HG03460 (cell line): ENCODE measurements around the gene RAB11A.

Experiments
- ATAC-seq: cut with Tn5 transposase; IDR thresholded peaks from one replicate; pipeline ENCODE4 v1.9.1; 2021; ENCODE audit not compliant: unreplicated experiment

Gene RAB11A

GRCh38 chr15:65883571-65883970 is 14.3 kb downstream of the RAB11A start:
- no peak for ATAC-seq

- ATAC-seq: no peak
Measured at GRCh38 chr15:65884511-65884910, 15.2 kb downstream of the RAB11A start.

DNA sequence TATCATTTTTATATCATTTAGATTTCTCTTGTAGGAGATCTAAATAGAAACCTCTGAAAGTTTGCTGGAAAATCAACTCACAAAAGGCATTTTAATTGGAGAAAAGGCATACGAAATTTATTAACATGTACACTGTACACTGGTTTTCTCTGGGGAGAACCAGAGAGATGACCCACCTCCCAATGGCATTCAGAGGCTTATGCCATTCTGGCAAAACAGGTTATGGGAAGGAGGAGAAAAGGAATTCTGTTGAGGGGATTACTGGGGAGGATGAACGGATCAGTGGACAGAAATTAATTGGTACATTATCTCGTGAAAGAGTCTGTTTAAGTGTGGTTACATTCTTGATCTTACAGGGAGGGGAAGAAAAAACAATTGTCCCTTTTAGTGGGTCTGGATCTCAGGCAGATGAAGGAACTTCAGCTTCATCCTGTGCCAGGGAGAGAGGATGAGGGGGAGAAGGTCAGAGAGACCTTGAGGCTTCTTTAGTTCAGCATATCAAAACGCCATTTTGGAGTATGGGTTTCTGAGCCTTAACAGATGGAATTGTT is 16.5 kb downstream of the RAB11A start:
- ATAC-seq: no peak

DNA sequence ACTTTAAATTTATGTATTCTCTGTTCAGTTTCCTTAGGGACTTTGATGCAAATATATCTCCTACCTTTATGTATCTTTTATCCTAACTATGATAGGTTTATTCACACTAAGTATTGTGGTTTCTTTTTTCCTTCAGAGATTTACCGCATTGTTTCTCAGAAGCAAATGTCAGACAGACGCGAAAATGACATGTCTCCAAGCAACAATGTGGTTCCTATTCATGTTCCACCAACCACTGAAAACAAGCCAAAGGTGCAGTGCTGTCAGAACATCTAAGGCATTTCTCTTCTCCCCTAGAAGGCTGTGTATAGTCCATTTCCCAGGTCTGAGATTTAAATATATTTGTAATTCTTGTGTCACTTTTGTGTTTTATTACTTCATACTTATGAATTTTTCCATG is 18.3 kb downstream of the RAB11A start:
- no peak for ATAC-seq

DNA sequence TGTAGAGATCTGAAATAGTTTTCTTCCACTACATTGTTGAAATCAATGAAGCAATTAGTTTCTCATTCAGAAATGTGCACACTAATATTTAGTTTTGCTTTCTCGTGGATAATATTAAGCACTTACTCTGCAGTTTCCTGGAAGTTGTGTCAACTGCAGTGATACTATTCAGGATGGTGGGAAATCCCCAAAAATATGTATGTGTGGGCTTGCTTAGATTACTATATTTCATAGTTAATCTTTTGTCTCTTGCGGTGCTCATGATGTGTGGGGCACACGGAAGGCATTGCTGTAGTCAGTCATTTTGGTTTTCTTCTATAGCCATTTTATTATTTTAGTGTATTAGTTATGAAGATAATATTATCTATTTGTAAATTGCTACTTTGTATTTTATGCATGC is 19.7 kb downstream of the RAB11A start:
- ATAC-seq: no peak

DNA sequence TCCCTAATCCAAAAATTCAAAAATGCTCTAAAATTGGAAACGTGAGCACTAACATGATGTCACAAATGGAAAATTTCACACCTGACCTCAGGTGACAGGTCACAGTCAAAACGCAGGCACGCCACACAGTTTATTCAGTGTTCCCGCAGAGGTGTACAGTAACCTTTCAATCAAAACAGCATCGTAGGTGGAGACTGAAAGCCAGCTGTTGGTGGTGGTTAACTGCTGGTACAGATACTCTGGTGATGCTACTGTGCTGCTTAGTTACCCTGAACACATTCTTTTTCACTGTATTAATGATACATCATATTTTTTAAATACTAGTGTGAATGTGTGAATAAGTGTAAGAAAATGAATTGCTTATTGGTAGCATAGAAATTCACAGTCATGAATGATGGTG is 23.8 kb downstream of the RAB11A start:
- no peak for ATAC-seq

DNA sequence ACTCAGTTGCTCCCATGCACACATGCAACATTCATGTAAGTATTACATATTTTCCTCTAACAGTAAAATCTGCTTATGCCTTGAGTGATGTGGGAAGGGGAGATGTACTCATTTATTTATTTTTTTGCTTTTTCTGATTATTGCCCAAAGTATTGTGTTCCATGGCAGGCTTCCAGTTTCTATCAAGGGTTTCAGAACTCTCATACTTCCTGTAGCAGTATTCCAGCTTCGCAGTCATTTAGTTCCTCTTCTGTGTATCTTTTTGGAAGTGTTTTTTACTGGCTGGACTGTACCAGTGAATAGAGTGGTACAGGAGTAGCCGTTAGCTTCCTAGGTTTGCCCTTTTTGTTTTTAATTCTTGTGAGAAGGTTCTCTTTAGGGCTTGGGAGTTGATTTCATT is 26.9 kb downstream of the RAB11A start:
- no peak for ATAC-seq

GRCh38 chr15:65900488-65900887 is 31.2 kb downstream of the RAB11A start:
- no peak for ATAC-seq

- ATAC-seq: no peak
Measured at GRCh38 chr15:65901336-65901735, 32.0 kb downstream of the RAB11A start.

DNA sequence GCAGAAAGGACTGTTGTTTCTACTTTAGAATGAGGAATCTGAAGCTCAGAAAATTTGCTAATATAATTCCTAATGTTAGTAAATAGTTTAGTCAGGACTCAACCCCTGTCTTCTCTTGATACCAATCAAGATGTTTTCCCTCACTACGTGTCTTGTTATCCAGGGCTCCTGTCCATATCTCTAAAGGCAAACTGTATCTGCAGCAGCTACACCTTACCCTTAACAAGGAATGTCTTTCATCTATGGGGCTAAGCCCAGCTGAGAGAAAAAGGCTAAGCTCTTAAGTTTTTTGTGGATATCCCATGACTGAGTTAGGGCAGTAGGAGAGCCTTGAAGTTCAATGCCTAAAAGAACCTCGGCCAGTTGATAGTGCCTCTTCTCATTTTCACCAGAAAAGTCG is 32.5 kb downstream of the RAB11A start:
- ATAC-seq: no peak

- ATAC-seq: peak; percentile 89
Measured at GRCh38 chr15:65902373-65902772, 33.1 kb downstream of the RAB11A start.

DNA sequence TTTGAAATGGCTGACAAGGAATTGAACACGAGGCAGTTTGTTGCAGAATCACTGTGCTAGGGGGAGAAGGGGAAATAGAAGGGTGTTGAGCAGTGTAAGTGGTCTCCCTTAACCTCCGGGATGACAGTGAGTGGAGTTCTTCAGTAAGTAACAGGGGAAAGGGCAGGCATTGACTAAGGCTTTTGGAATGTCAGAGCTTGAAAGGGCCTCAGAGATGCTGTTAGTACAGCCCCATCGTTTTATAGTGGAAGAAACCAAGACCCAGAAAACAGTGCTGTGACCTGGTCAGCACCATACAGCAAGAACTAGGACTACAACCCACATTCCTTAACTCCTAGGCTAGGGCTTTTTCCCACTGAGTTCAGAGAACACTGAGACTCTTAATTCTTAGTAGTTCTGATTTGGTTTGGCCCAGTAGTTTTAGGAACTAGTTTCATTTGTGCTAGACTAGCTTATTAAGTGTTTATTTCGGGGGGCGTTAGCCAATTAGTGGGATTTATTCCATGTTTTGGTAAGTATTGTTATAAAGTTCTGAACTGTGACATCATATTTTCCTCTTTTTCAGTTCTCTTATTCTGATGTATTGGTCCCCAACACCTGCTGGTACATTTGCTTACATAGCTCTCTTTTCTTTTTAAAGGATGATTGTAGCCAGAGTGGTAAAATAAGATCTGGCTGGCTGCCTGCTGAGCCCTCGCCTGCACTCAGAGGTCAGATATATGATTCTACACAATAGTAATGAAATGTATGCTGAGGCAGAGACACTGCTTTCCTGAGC is 34.2 kb downstream of the RAB11A start:
- ATAC-seq: no peak

GRCh38 chr15:65904301-65904700 is 35.0 kb downstream of the RAB11A start:
- ATAC-seq: no peak

GRCh38 chr15:65906396-65906795 is 37.1 kb downstream of the RAB11A start:
- no peak for ATAC-seq

DNA sequence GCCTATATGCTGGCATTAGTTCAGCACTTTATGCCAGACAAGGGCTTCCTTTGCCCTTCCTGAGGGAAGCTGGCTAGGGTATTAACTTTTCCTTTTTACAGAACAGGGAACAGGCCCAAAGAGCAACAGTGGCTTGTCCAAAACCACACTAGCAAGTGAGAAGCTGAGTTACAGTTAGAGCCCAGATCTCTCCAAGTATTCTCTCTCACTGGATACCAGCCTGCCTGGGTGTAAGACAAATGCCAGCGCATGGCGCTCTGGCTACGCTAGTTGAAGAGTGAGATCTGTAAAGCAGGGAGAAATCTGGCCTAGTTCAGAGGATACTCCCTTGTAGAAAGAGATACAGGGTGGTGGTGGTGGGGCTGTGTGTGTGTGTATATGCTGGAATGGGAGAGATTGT is 38.4 kb downstream of the RAB11A start:
- ATAC-seq: no peak

DNA sequence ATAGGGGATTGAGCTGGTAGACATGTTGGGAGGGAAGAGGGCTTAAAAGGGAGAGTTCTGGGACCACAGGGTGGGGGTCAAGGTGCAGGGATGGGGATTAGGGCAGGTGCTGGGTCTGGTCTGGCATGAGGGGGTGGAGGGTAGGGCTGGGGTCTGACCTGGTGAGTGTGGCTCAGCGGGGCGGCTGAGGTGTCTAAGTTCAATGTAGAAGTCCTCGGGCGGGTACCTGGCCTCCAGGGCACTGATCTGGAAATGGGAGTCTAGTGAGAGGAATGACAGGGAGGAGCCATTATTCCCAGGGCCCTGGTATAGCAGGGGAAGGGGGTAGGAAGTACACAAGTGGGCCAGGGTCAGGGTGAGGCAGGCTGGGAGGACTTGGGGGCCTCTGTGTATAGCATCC is 39.6 kb downstream of the RAB11A start:
- no peak for ATAC-seq

- ATAC-seq: no peak
Measured at GRCh38 chr15:65909831-65910230, 40.5 kb downstream of the RAB11A start.

- ATAC-seq: no peak
Measured at GRCh38 chr15:65910341-65910740, 41.0 kb downstream of the RAB11A start.

DNA sequence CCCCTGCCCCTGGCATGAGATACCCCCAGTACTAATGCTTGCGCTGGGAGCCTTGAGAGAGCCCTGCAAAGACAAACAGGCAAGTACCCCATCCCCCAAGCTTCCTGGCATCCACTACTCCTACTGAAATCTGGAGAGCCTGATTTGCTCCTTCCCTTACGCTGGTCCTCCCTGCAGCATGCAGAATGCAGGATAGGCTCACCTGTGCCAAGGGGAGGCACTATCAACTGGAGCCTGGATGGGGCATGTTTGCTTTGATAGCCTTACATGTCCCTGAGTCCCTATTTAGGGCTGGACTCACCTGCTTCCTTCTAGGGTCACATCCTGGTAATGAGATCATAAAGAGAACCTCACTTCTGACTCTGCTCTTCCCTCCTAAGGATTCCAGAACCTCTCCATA is 42.9 kb downstream of the RAB11A start:
- ATAC-seq: no peak

GRCh38 chr15:65913631-65914199 is 44.4 kb downstream of the RAB11A start:
- no peak for ATAC-seq

DNA sequence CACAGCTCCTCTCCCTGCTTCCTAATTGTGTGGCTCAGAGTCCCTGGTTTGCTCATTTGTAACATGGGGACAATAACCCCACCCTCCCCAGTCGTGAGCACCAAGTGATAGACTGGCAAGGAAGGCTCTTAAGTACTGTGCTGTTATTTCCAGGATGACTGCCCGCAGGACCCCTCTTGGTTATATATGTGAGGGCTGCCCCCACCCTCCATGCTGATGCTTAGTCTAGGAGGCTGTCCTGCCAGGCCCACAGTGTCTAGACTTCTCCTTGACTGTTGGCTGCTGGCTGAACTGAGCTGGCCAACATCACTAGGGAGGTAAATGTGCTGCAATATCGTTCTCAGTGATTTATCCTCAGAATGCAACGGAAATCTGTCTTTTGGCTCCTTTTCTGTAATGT is 45.1 kb downstream of the RAB11A start:
- no peak for ATAC-seq
